DMS79 treated with DMSO at 0.1 percent for 48 hours (cell line): ENCODE results near the gene NOVA2.
A peak's percentile ranks its signal among the peaks of the same experiment; 100 is the strongest.

Experiments
- DNase-seq: peaks from one replicate; lab custom pipeline; 2025; lab: John Stamatoyannopoulos, UW

The NOVA2 gene, protein sequence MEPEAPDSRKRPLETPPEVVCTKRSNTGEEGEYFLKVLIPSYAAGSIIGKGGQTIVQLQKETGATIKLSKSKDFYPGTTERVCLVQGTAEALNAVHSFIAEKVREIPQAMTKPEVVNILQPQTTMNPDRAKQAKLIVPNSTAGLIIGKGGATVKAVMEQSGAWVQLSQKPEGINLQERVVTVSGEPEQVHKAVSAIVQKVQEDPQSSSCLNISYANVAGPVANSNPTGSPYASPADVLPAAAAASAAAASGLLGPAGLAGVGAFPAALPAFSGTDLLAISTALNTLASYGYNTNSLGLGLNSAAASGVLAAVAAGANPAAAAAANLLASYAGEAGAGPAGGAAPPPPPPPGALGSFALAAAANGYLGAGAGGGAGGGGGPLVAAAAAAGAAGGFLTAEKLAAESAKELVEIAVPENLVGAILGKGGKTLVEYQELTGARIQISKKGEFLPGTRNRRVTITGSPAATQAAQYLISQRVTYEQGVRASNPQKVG

GRCh38 chr19:45973553-45974338 is at the start of gene NOVA2:
Gene NOVA2, minus strand, starts transcription at chr19:45973865. Its CDS starts 514 bp downstream, at chr19:45973351.
- DNase-seq = peak; percentile 21

- no peak for DNase-seq
Observed at GRCh38 chr19:46023311-46023779, 49.7 kb upstream of the NOVA2 start.

GRCh38 chr19:46022431-46023310 is 49.0 kb upstream of the NOVA2 start, which contains the start of gene PGLYRP1:
Gene PGLYRP1, minus strand, starts transcription at chr19:46023053. Its CDS starts 32 bp downstream, at chr19:46023021.
- DNase-seq = no peak

- DNase-seq = no peak
Observed at GRCh38 chr19:46022061-46022430, 48.4 kb upstream of the NOVA2 start.

- no peak for DNase-seq
Observed at GRCh38 chr19:46021531-46022041, 47.9 kb upstream of the NOVA2 start.

DNA sequence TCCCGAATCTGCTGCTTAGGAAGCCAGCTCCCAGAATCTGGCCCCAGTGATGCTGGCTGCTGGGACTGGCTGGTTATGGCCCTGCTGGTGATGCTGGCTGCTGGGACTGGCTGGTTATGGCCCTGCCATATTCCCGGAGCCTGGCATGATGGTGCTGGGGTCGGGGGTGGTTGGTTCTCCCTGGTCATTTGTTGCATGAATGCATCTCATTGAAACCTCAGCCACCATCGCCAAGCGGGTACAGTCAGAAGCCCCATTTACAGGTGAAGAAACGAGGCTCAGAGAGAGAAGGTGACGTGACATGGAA is 47.1 kb upstream of the NOVA2 start:
- DNase-seq = no peak

- no peak for DNase-seq
Observed at GRCh38 chr19:46019270-46019669, 45.6 kb upstream of the NOVA2 start.

- DNase-seq = no peak
Observed at GRCh38 chr19:46018729-46019251, 45.1 kb upstream of the NOVA2 start.

- no peak for DNase-seq
Observed at GRCh38 chr19:46017874-46018675, 44.4 kb upstream of the NOVA2 start.

DNA sequence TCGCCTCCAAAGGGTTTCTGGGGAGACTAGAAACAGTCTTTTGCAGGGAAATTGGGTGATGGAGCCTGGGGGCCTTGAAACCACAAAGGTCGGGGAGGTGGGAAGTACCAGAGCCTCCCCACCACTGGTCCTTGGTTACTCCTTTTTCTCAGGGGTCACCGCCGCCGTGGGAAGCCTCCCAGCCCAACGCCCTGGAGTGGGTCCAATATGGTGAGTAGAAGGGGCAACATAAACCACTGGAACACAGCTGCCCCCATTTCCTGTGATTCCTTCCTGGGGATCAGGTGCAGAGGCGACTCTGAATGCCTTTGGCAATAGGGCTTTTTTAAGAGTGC is 43.4 kb upstream of the NOVA2 start:
- no peak for DNase-seq

DNA sequence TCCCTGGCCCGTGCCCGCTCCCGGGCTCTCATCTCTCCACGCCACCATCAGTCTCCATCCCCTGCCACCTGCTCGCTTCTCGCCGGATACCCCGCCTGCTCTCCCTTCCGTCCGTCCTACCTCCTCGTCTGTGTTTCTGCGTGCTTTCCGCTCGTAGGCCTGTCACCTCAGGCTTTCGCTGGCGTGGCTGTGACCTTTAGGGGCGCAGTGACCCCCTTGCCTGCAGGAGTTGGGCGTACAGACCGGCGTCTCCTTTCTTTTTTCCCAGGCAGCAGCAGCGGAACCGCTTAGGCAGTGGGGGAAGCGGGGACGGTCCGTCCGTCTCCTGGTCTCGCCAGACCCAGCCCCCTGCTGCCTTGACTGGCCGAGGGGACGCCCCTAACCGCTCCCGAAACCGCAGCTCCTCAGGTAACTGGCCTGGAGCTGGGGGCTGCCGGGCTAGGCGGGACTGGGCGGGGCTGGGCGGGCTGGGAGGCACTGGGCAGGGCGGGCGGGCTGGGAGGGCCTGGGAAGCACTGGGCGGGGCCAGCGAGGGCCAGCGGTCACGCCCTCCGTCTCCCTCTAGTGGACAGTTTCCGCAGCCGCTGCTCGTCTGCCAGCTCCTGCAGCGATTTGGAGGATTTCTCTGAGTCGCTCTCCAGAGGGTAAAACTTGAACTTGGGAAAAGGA is 42.9 kb upstream of the NOVA2 start:
- peak; percentile 84 for DNase-seq

GRCh38 chr19:46015687-46016425 is 42.2 kb upstream of the NOVA2 start:
- no peak for DNase-seq

GRCh38 chr19:46014941-46015686 is 41.4 kb upstream of the NOVA2 start:
- peak; percentile 61 for DNase-seq

GRCh38 chr19:46014534-46014933 is 40.9 kb upstream of the NOVA2 start:
- no peak for DNase-seq

DNA sequence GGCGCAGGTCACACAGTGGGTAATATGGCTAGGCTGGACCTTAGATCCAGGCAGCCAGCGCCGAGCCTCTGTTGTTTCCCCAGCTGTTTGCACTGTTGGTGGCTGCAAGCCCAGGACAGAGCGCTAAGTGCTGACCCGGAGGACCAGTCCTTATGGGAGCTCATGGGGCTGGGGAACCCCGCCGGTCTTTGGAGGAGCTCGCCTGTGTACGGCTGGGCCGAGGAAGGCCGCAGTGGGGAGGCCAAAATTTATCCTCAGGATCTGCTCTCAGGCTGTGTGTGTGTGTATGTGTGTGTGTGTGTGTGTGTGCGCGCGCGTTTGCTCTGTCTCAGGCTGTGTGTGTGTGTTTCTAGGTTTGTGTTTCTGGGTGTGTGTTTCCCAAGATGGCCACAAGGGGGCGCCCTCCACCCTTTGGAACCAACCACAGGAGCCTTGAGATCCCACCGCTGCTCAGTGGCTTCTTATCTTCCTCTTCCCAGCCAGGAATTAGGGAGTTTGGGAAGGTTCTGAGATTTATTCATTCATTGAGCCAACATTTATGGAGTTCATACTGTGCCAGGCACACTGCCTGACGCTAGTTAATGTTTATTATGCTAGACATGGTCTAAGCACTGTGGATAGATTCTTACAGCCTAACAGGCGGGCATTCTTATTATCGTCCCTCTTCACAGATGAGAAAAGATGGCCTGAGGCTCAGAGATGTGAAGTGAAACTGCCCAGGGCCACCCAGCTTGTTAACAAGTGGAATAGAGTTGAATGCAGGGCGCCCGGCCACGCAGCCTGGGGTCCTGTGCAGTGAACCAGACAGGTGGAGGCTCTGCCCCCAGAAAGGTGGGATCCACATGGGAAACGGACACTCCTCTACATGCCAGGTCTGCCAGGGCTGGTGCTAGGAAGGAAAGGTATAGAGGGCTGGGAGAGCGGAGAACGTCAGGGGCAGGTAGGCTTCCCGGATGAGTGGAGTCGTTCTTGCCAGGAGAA is 36.2 kb upstream of the NOVA2 start:
- DNase-seq = peak; percentile 51

GRCh38 chr19:46006411-46006810 is 32.7 kb upstream of the NOVA2 start:
- DNase-seq = no peak

- no peak for DNase-seq
Observed at GRCh38 chr19:46002678-46003275, 29.1 kb upstream of the NOVA2 start.
